Neural cell (in vitro differentiated cells): Measurements from ENCODE around the gene RPS6KA3. TPM values are rescaled to one million over a fixed set of nuclear protein-coding genes. Genes with fewer than 3 reads are reported as not detected.
"Not testable (repeated sequence)": the region's sequence is repeated elsewhere in the genome, so short reads cannot be mapped to it uniquely, and the experiment has no call there.

Experiments
- H2AFZ ChIP-seq: fragments of 200-600, 300-800 bp; sonication (generic), shearing (Covaris generic); 2 replicates; pipeline ENCODE4 v1.6.0; 2014; ENCODE audit warnings: low read depth, mild to moderate bottlenecking, antibody characterized with exemption, low read length, moderate library complexity
- H3F3A ChIP-seq: fragments of 200-600 bp; shearing (Covaris generic); 2 replicates; pipeline ENCODE4 v1.6.1; 2016; ENCODE audit warnings: mild to moderate bottlenecking, moderate library complexity, mixed read lengths, antibody characterized with exemption, low read length; ENCODE audit not compliant: insufficient read depth, poor library complexity, severe bottlenecking
- H3K27ac ChIP-seq: fragments of 200-600, 300-800 bp; sonication (generic), shearing (Covaris generic); 2 replicates; pipeline ENCODE4 v1.5.1; 2014; ENCODE audit warnings: mild to moderate bottlenecking, low read length, moderate library complexity
- H3K27me3 ChIP-seq: fragments of 300-800, 200-600 bp; sonication (generic), shearing (Covaris generic); 2 replicates; pipeline ENCODE4 v1.6.0; 2014; ENCODE audit warnings: mild to moderate bottlenecking, low read depth, low read length, moderate library complexity; ENCODE audit not compliant: insufficient read depth
- H3K36me3 ChIP-seq: fragments of 300-800, 200-600 bp; sonication (generic), shearing (Covaris generic); 2 replicates; pipeline ENCODE4 v1.5.1; 2014; ENCODE audit warnings: mild to moderate bottlenecking, antibody characterized with exemption, low read length, moderate library complexity; ENCODE audit not compliant: insufficient read depth
- H3K4me2 ChIP-seq: fragments of 300-800, 200-600 bp; sonication (generic), shearing (Covaris generic); 2 replicates; pipeline ENCODE4 v1.6.0; 2014; ENCODE audit warnings: mild to moderate bottlenecking, low read length
- H3K4me3 ChIP-seq: fragments of 300-800, 200-600 bp; sonication (generic), shearing (Covaris generic); 2 replicates; pipeline ENCODE4 v1.5.1; 2014; ENCODE audit warnings: mild to moderate bottlenecking, low read length, moderate library complexity
- H3K79me2 ChIP-seq: fragments of 200-600 bp; shearing (Covaris generic); replicated peaks from 2 replicates; pipeline ENCODE4 v1.6.0; 2014; ENCODE audit warnings: mild to moderate bottlenecking, low read length, moderate library complexity; ENCODE audit not compliant: insufficient read depth
- H3K9ac ChIP-seq: fragments of 300-800, 200-600 bp; sonication (generic), shearing (Covaris generic); 2 replicates; pipeline ENCODE4 v1.6.1; 2016; ENCODE audit warnings: mild to moderate bottlenecking, low read length, mixed read lengths
- H3K9me2 ChIP-seq: fragments of 200-600 bp; shearing (Covaris generic); 2 replicates; pipeline ENCODE4 v1.6.1; 2016; ENCODE audit warnings: mild to moderate bottlenecking, low read length, mixed read lengths; ENCODE audit not compliant: insufficient read depth
- H3K9me3 ChIP-seq: fragments of 200-600, 300-800 bp; sonication (generic), shearing (Covaris generic); 2 replicates; pipeline ENCODE4 v1.6.1; 2016; ENCODE audit warnings: mild to moderate bottlenecking, mixed run types, low read length, moderate library complexity, mixed read lengths
- H4K20me1 ChIP-seq: fragments of 200-600 bp; shearing (Covaris generic); 2 replicates; pipeline ENCODE4 v1.6.1; 2016; ENCODE audit warnings: mild to moderate bottlenecking, mixed run types; ENCODE audit not compliant: insufficient read depth
- CTCF ChIP-seq: fragments of 450-650 bp; IDR thresholded peaks from 2 replicates; pipeline ENCODE4 v1.5.1; 2014; ENCODE audit warnings: antibody characterized with exemption, mild to moderate bottlenecking, moderate library complexity; ENCODE audit not compliant: poor library complexity, severe bottlenecking
- EP300 ChIP-seq: fragments of 450-650 bp; conservative IDR thresholded peaks from 2 replicates; pipeline ENCODE4 v1.6.1; 2014; ENCODE audit warnings: antibody characterized with exemption, mild to moderate bottlenecking, moderate library complexity; ENCODE audit not compliant: poor library complexity, severe bottlenecking
- EZH2 ChIP-seq: fragments of 200-600, 300-800 bp; shearing (Covaris generic), sonication (generic); IDR thresholded peaks from 2 replicates; pipeline ENCODE4 v1.6.1; 2014; ENCODE audit warnings: antibody characterized with exemption, low read length, borderline replicate concordance, mild to moderate bottlenecking; ENCODE audit not compliant: insufficient read depth, poor library complexity, severe bottlenecking
- MXI1 ChIP-seq: fragments of 450-650 bp; conservative IDR thresholded peaks from 2 replicates; pipeline ENCODE4 v1.6.1; 2014; ENCODE audit warnings: antibody characterized with exemption, mild to moderate bottlenecking; ENCODE audit not compliant: poor library complexity, severe bottlenecking
- POLR2AphosphoS5 ChIP-seq: IDR thresholded peaks from 2 replicates; pipeline ENCODE4 v1.6.1; 2012
- RAD21 ChIP-seq: fragments of 450-650 bp; conservative IDR thresholded peaks from 2 replicates; pipeline ENCODE4 v1.6.1; 2014; ENCODE audit warnings: antibody characterized with exemption, mild to moderate bottlenecking, moderate library complexity
- REST ChIP-seq: IDR thresholded peaks from 2 replicates; pipeline ENCODE4 v1.6.1; 2012; ENCODE audit warnings: borderline replicate concordance
- SMC3 ChIP-seq: fragments of 450-650 bp; conservative IDR thresholded peaks from 2 replicates; pipeline ENCODE4 v1.6.1; 2014; ENCODE audit warnings: antibody characterized with exemption, mild to moderate bottlenecking, moderate library complexity; ENCODE audit not compliant: poor library complexity
- TAF1 ChIP-seq: IDR thresholded peaks from 2 replicates; pipeline ENCODE4 v1.6.1; 2012; ENCODE audit warnings: low read depth
- polyA plus RNA-seq: library from polyadenylated mRNA; depleted of rRNA; stranded (reverse); fragments of >200 nt; gene quantifications from 2 replicates; pipeline ENCODE4 v1.2.3, GENCODE V29; 2014

Gene RPS6KA3
- polyA plus RNA-seq, 1 donor from 2014 or later: 16.5 TPM

- H4K20me1 ChIP-seq: no peaks in the 10 kb centered on the region
- no peaks in the 10 kb centered on the region for H3K9me2 ChIP-seq
- no peaks in the 10 kb centered on the region for H3F3A ChIP-seq
- no peaks in the 10 kb centered on the region for H3K79me2 ChIP-seq
- no peak for TF ChIP-seq POLR2AphosphoS5
- no peak for TF ChIP-seq RAD21
- TF ChIP-seq REST: no peak
- TF ChIP-seq SMC3: no peak
- no peak for TF ChIP-seq MXI1
- no peak for TF ChIP-seq EZH2
- TF ChIP-seq CTCF: no peak
- TF ChIP-seq TAF1: no peak
- TF ChIP-seq EP300: no peak
- no peak overlapping the region for H3K9ac ChIP-seq
- no peaks in the 10 kb centered on the region for H3K36me3 ChIP-seq
- no peak overlapping the region for H3K4me3 ChIP-seq
- no peak overlapping the region for H3K27ac ChIP-seq
- H3K27me3 ChIP-seq: no peaks in the 10 kb centered on the region
- no peak overlapping the region for H3K4me2 ChIP-seq
- H3K9me3 ChIP-seq: no peaks in the 10 kb centered on the region
- no peak overlapping the region for H2AFZ ChIP-seq
Measured at GRCh38 chrX:20251691-20252090, 15.0 kb downstream of the RPS6KA3 start.

- not testable (repeated sequence) for H4K20me1 ChIP-seq, H3K4me2 ChIP-seq, H3K27ac ChIP-seq, H3K9ac ChIP-seq, H3K9me2 ChIP-seq, H3K27me3 ChIP-seq, H3K36me3 ChIP-seq, H3F3A ChIP-seq, H3K4me3 ChIP-seq, H3K79me2 ChIP-seq, H3K9me3 ChIP-seq, H2AFZ ChIP-seq
Measured at GRCh38 chrX:20250146-20250545, 16.6 kb downstream of the RPS6KA3 start.

- no peaks in the 10 kb centered on the region for H3K79me2 ChIP-seq
- no peaks in the 10 kb centered on the region for H4K20me1 ChIP-seq
- no peaks in the 10 kb centered on the region for H3K9me3 ChIP-seq
- H3K4me3 ChIP-seq: no peak overlapping the region
- TF ChIP-seq EZH2: no peak
- TF ChIP-seq REST: no peak
- TF ChIP-seq TAF1: no peak
- TF ChIP-seq MXI1: no peak
- TF ChIP-seq SMC3: no peak
- TF ChIP-seq CTCF: no peak
- TF ChIP-seq EP300: no peak
- no peak for TF ChIP-seq RAD21
- no peak for TF ChIP-seq POLR2AphosphoS5
- H3F3A ChIP-seq: no peaks in the 10 kb centered on the region
- H3K36me3 ChIP-seq: no peaks in the 10 kb centered on the region
- H3K27ac ChIP-seq: no peak overlapping the region
- H3K4me2 ChIP-seq: no peak overlapping the region
- no peak overlapping the region for H2AFZ ChIP-seq
- H3K9me2 ChIP-seq: no peaks in the 10 kb centered on the region
- H3K27me3 ChIP-seq: no peaks in the 10 kb centered on the region
- H3K9ac ChIP-seq: no peak overlapping the region
Measured at GRCh38 chrX:20248592-20249192, 18.0 kb downstream of the RPS6KA3 start.
